Prostate gland (tissue), 2 donors: ENCODE results near the gene CENPN.

ENCODE experiments used
- CTCF ChIP-seq, 4 experiments: fragments of 200-600 bp in 2 of 4; fragments of 450-650 bp in 2 of 4; sonication (generic) in 2 of 4; IDR thresholded peaks; 1 replicate in 3 of 4; 2 replicates in 1 of 4; pipeline ENCODE4 v1.5.1; 2016 to 2019; ENCODE audit warnings: antibody characterized with exemption in 4 of 4, mild to moderate bottlenecking in 2 of 4, moderate library complexity in 2 of 4
- POLR2A ChIP-seq: fragments of 450-650 bp; IDR thresholded peaks from one replicate; pipeline ENCODE4 v1.6.1; 2016; ENCODE audit warnings: antibody characterized with exemption, mild to moderate bottlenecking
- POLR2AphosphoS5 ChIP-seq: sonication (generic); formaldehyde crosslinking; IDR thresholded peaks from one replicate; pipeline ENCODE4 v1.6.1; 2017; ENCODE audit warnings: antibody characterized with exemption

DNA sequence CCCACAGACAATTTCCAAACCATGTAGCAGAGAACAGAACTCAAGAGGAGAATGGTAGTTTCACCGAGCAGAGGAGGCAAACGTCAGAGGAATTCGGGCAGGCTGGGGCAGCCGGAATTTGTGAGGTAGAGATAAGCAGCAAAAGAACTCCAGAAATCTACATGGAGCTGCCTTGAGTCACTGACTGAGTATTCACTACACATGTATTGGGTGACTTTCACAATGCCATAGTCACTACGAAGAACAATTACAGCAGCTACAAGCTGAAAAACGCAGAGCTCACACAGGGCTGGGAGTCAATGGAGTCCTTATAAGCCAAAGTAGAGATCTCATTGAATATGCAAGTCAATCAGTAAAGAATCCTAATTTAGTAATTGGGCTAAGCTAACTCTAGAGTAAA is 13.7 kb upstream of the CENPN start:
- TF ChIP-seq POLR2A (no peak), POLR2AphosphoS5 (no peak), CTCF (IDR thresholded peaks at IDR 0.05) (no peak)
